ENCODE measurements around the gene CSNK1D. TPM values are rescaled to one million over a fixed set of nuclear protein-coding genes. Genes with fewer than 3 reads are reported as not detected.

Gene CSNK1D
- polyA plus RNA-seq, 1 donor from 2014 or later: 29.9 TPM

- no peak for TF ChIP-seq EP300 (conservative IDR thresholded peaks at IDR 0.05; ENCODE audit: poor library complexity, severe bottlenecking)
- TF ChIP-seq TAF1 (IDR thresholded peaks at IDR 0.05; ENCODE audit: low read depth): no peak
- H3K9ac ChIP-seq (ENCODE audit: low read length): no peak overlapping the region
- H3K27ac ChIP-seq (ENCODE audit: low read length): no peak overlapping the region
- no peak overlapping the region for H3K4me2 ChIP-seq (ENCODE audit: low read length)
- H3K9me3 ChIP-seq (ENCODE audit: low read length): no peaks in the 10 kb centered on the region
- H2AFZ ChIP-seq (ENCODE audit: low read depth, low read length): no peak overlapping the region
- no peak overlapping the region for H3K4me3 ChIP-seq (ENCODE audit: low read length)
- H3K79me2 ChIP-seq (replicated peaks; ENCODE audit: insufficient read depth, low read length): peaks cover 5% of the 10 kb centered on the region
- H3K27me3 ChIP-seq (ENCODE audit: insufficient read depth, low read depth, low read length): no peaks in the 10 kb centered on the region
- no peaks in the 10 kb centered on the region for H3F3A ChIP-seq (ENCODE audit: insufficient read depth, low read length, poor library complexity, severe bottlenecking)
- H3K36me3 ChIP-seq (ENCODE audit: insufficient read depth, low read length): no peaks in the 10 kb centered on the region
- no peaks in the 10 kb centered on the region for H3K9me2 ChIP-seq (ENCODE audit: insufficient read depth, low read length)
- H4K20me1 ChIP-seq (ENCODE audit: insufficient read depth): peaks cover 13% of the 10 kb centered on the region
Observed at GRCh38 chr17:82247182-82247823, 26.2 kb downstream of the CSNK1D start.

GRCh38 chr17:82246365-82247181 is 26.9 kb downstream of the CSNK1D start:
- peaks cover 4% of the 10 kb centered on the region for H3K79me2 ChIP-seq (replicated peaks; ENCODE audit: insufficient read depth, low read length)
- no peak overlapping the region for H3K9ac ChIP-seq (ENCODE audit: low read length)
- TF ChIP-seq CTCF (IDR thresholded peaks at IDR 0.05; ENCODE audit: poor library complexity, severe bottlenecking) (no peak), EP300 (conservative IDR thresholded peaks at IDR 0.05; ENCODE audit: poor library complexity, severe bottlenecking) (no peak), TAF1 (IDR thresholded peaks at IDR 0.05; ENCODE audit: low read depth) (no peak), MXI1 (conservative IDR thresholded peaks at IDR 0.05; ENCODE audit: poor library complexity, severe bottlenecking) (no peak), POLR2AphosphoS5 (IDR thresholded peaks at IDR 0.05) (no peak), SMC3 (conservative IDR thresholded peaks at IDR 0.05; ENCODE audit: poor library complexity) (no peak), REST (IDR thresholded peaks at IDR 0.05; ENCODE audit: borderline replicate concordance) (no peak), RAD21 (conservative IDR thresholded peaks at IDR 0.05) (no peak), EZH2 (IDR thresholded peaks at IDR 0.05; ENCODE audit: borderline replicate concordance, insufficient read depth, low read length, poor library complexity, severe bottlenecking) (no peak)
- H3K9me2 ChIP-seq (ENCODE audit: insufficient read depth, low read length): no peaks in the 10 kb centered on the region
- peaks cover 13% of the 10 kb centered on the region for H4K20me1 ChIP-seq (ENCODE audit: insufficient read depth)
- H3K36me3 ChIP-seq (ENCODE audit: insufficient read depth, low read length): no peaks in the 10 kb centered on the region
- no peak overlapping the region for H2AFZ ChIP-seq (ENCODE audit: low read depth, low read length)
- no peaks in the 10 kb centered on the region for H3K9me3 ChIP-seq (ENCODE audit: low read length)
- no peaks in the 10 kb centered on the region for H3F3A ChIP-seq (ENCODE audit: insufficient read depth, low read length, poor library complexity, severe bottlenecking)
- no peak overlapping the region for H3K4me3 ChIP-seq (ENCODE audit: low read length)
- no peaks in the 10 kb centered on the region for H3K27me3 ChIP-seq (ENCODE audit: insufficient read depth, low read depth, low read length)
- H3K27ac ChIP-seq (ENCODE audit: low read length): no peak overlapping the region
- H3K4me2 ChIP-seq (ENCODE audit: low read length): no peak overlapping the region

Measured in neural cell (in vitro differentiated cells).